H9 (cell line): ENCODE results near the gene INHBB. TPM values are rescaled to one million over a fixed set of nuclear protein-coding genes. Genes with fewer than 3 reads are reported as not detected.

Experiments used
- DNase-seq: peaks from one replicate; pipeline ENCODE4 v3.0.0-alpha.2; 2017
- H2AFZ ChIP-seq: one replicate; pipeline ENCODE4 v1.6.1; 2013; ENCODE audit warnings: mild to moderate bottlenecking, low read length, control low read depth, moderate library complexity
- H2AK5ac ChIP-seq: 2 replicates; pipeline ENCODE4 v1.6.1; 2013; ENCODE audit warnings: low read length, control low read depth, mixed read lengths; ENCODE audit not compliant: insufficient read length
- H2BK120ac ChIP-seq: one replicate; pipeline ENCODE4 v1.6.1; 2013; ENCODE audit warnings: low read depth, mild to moderate bottlenecking, low read length, control low read depth, inconsistent platforms; ENCODE audit not compliant: poor library complexity, severe bottlenecking
- H2BK12ac ChIP-seq: 2 replicates; pipeline ENCODE4 v1.6.1; 2013; ENCODE audit warnings: low read length, control low read depth, mixed read lengths, low read depth; ENCODE audit not compliant: insufficient read length
- H2BK15ac ChIP-seq: 2 replicates; pipeline ENCODE4 v1.6.1; 2013; ENCODE audit warnings: low read depth, low read length, control low read depth
- H2BK20ac ChIP-seq: one replicate; pipeline ENCODE4 v1.6.1; 2013; ENCODE audit warnings: low read depth, mild to moderate bottlenecking, low read length, control low read depth, inconsistent platforms; ENCODE audit not compliant: poor library complexity, severe bottlenecking
- H2BK5ac ChIP-seq: 2 replicates; pipeline ENCODE4 v1.6.1; 2013; ENCODE audit warnings: low read length, control low read depth, mixed read lengths; ENCODE audit not compliant: insufficient read length
- H3K14ac ChIP-seq: 2 replicates; pipeline ENCODE4 v1.6.1; 2013; ENCODE audit warnings: low read length, control low read depth; ENCODE audit not compliant: insufficient read depth
- H3K18ac ChIP-seq: 2 replicates; pipeline ENCODE4 v1.6.1; 2013; ENCODE audit warnings: low read depth, mild to moderate bottlenecking, mixed read lengths, low read length, control low read depth; ENCODE audit not compliant: insufficient read length
- H3K23ac ChIP-seq: 2 replicates; pipeline ENCODE4 v1.6.1; 2013; ENCODE audit warnings: low read length, control low read depth, mixed read lengths, low read depth; ENCODE audit not compliant: insufficient read length
- H3K23me2 ChIP-seq: 2 replicates; pipeline ENCODE4 v1.6.1; 2013; ENCODE audit warnings: low read depth, mild to moderate bottlenecking, mixed read lengths, low read length, control low read depth; ENCODE audit not compliant: insufficient read length, poor library complexity, severe bottlenecking
- H3K27ac ChIP-seq: 2 replicates; pipeline ENCODE4 v1.5.1; 2013; ENCODE audit warnings: low read length, control low read depth, mixed read lengths, low read depth; ENCODE audit not compliant: insufficient read length
- H3K27me3 ChIP-seq: 2 replicates; pipeline ENCODE4 v1.6.1; 2013; ENCODE audit warnings: low read length, control low read depth, inconsistent platforms; ENCODE audit not compliant: insufficient read depth
- H3K4ac ChIP-seq: 2 replicates; pipeline ENCODE4 v1.6.1; 2013; ENCODE audit warnings: low read depth, mild to moderate bottlenecking, control low read depth, inconsistent platforms, low read length, moderate library complexity
- H3K4me1 ChIP-seq: 2 replicates; pipeline ENCODE4 v1.6.1; 2013; ENCODE audit warnings: low read length, control low read depth, inconsistent platforms; ENCODE audit not compliant: insufficient read depth
- H3K4me2 ChIP-seq: 2 replicates; pipeline ENCODE4 v1.6.1; 2013; ENCODE audit warnings: low read length, control low read depth, mixed read lengths; ENCODE audit not compliant: insufficient read length, insufficient read depth
- H3K56ac ChIP-seq: 2 replicates; pipeline ENCODE4 v1.6.1; 2013; ENCODE audit warnings: low read depth, mild to moderate bottlenecking, mixed read lengths, low read length, control low read depth; ENCODE audit not compliant: insufficient read length
- H3K79me1 ChIP-seq: 2 replicates; pipeline ENCODE4 v1.6.1; 2013; ENCODE audit warnings: low read depth, mild to moderate bottlenecking, moderate library complexity, low read length, control low read depth, inconsistent platforms; ENCODE audit not compliant: insufficient read depth, poor library complexity, severe bottlenecking
- H3K79me2 ChIP-seq: 2 replicates; pipeline ENCODE4 v1.6.1; 2013; ENCODE audit warnings: low read length, control low read depth, inconsistent platforms; ENCODE audit not compliant: insufficient read depth
- H3K9ac ChIP-seq: 2 replicates; pipeline ENCODE4 v1.6.1; 2013; ENCODE audit warnings: low read length, control low read depth, mixed read lengths; ENCODE audit not compliant: insufficient read length; ENCODE audit errors: extremely low read depth
- H3K9me3 ChIP-seq: one replicate; pipeline ENCODE4 v1.6.1; 2013; ENCODE audit warnings: low read depth, low read length, inconsistent platforms; ENCODE audit not compliant: control insufficient read depth
- H3T11ph ChIP-seq: one replicate; pipeline ENCODE4 v1.6.1; 2013; ENCODE audit warnings: mild to moderate bottlenecking, low read length, control low read depth, inconsistent platforms
- H4K20me1 ChIP-seq: one replicate; pipeline ENCODE4 v1.6.1; 2013; ENCODE audit not compliant: control insufficient read depth, insufficient read length, insufficient read depth
- H4K5ac ChIP-seq: 2 replicates; pipeline ENCODE4 v1.6.1; 2013; ENCODE audit warnings: low read depth, mild to moderate bottlenecking, mixed read lengths, low read length, control low read depth; ENCODE audit not compliant: insufficient read length
- H4K8ac ChIP-seq: replicated peaks from 2 replicates; pipeline ENCODE4 v1.6.1; 2013; ENCODE audit warnings: low read length, control low read depth, mixed read lengths, low read depth; ENCODE audit not compliant: insufficient read length
- H4K91ac ChIP-seq: 2 replicates; pipeline ENCODE4 v1.6.1; 2013; ENCODE audit warnings: low read depth, mild to moderate bottlenecking, moderate library complexity, mixed read lengths, low read length, control low read depth; ENCODE audit not compliant: insufficient read length
- H3K27ac Mint-ChIP-seq, 3 experiments: 2 replicates in 2 of 3; 3 replicates in 1 of 3; pipeline ENCODE4 v1.8.0; 2020 to 2021; ENCODE audit warnings: mixed read lengths in 3 of 3, mild to moderate bottlenecking in 1 of 3, moderate library complexity in 1 of 3
- H3K27me3 Mint-ChIP-seq: 2 replicates; pipeline ENCODE4 v1.8.0; 2021; ENCODE audit warnings: low read depth, mild to moderate bottlenecking, moderate library complexity, mixed read lengths
- H3K36me3 Mint-ChIP-seq, 3 experiments: 2 replicates in 2 of 3; 3 replicates in 1 of 3; pipeline ENCODE4 v1.8.0; 2020 to 2021; ENCODE audit warnings: low read depth in 3 of 3, mixed read lengths in 3 of 3; ENCODE audit not compliant: insufficient read depth in 1 of 3
- H3K4me1 Mint-ChIP-seq, 2 experiments: 2 replicates each; pipeline ENCODE4 v1.8.0; 2020; ENCODE audit warnings: mixed read lengths in 2 of 2
- H3K4me3 Mint-ChIP-seq, 2 experiments: 2 replicates in 1 of 2; 3 replicates in 1 of 2; pipeline ENCODE4 v1.8.0; 2020 to 2021; ENCODE audit warnings: mild to moderate bottlenecking in 2 of 2, mixed read lengths in 2 of 2, moderate library complexity in 1 of 2
- H3K9me3 Mint-ChIP-seq, 2 experiments: 2 replicates in 1 of 2; 3 replicates in 1 of 2; pipeline ENCODE4 v1.8.0; 2020; ENCODE audit warnings: mild to moderate bottlenecking in 2 of 2, mixed read lengths in 2 of 2, moderate library complexity in 1 of 2
- CTCF ChIP-seq: fragments of 200-600 bp; sonication (generic); conservative IDR thresholded peaks from 3 replicates; pipeline ENCODE4 v1.8.0; 2021; ENCODE audit warnings: antibody characterized with exemption, mild to moderate bottlenecking
- WGBS: extraction: QIAGEN DNeasy Blood & Tissue Kit; methylation state at CpG from one replicate; pipeline ENCODE4 v1.1.7; 2013; ENCODE audit warnings: missing lambda C conversion rate, low lambda C conversion rate, mixed read lengths; ENCODE audit not compliant: insufficient read length; ENCODE audit errors: extremely low coverage; 5-methylcytosine and 5-hydroxymethylcytosine counted together
- total RNA-seq: library from RNA; stranded (reverse); gene quantifications from 2 replicates; pipeline ENCODE4 v1.2.1, GENCODE V29; 2021

INHBB gene
- total RNA-seq, 1 experiment from 2014 or later: 0.13 TPM

- Histone ChIP-seq H3K79me2 (no peaks in the 10 kb centered on the region), H3K14ac (no peak overlapping the region), H3K23ac (no peak overlapping the region), H3K56ac (no peak overlapping the region), H3K9me3 (no peaks in the 10 kb centered on the region), H4K8ac (no peak overlapping the region), H3K4me1 (peaks cover 2% of the 10 kb centered on the region; the same call in 1 of the 2 replicates), H3K27me3 (no peaks in the 10 kb centered on the region), H3K79me1 (no peaks in the 10 kb centered on the region), H2AK5ac (no peak overlapping the region), H2BK20ac (no peak overlapping the region), H2BK120ac (no peak overlapping the region), H2BK5ac (no peak overlapping the region), H4K5ac (no peak overlapping the region), H3K18ac (no peak overlapping the region), H3K9ac (no peak overlapping the region), H3K4me2 (no peak overlapping the region), H3K27ac (no peak overlapping the region), H4K20me1 (no peaks in the 10 kb centered on the region), H2AFZ (no peak overlapping the region), H2BK12ac (no peak overlapping the region), H3K4ac (no peak overlapping the region), H2BK15ac (no peak overlapping the region), H3T11ph (no peak overlapping the region), H3K23me2 (no peaks in the 10 kb centered on the region), H4K91ac (no peak overlapping the region)
- peaks cover 34% of the 10 kb centered on the region for H3K27me3 Mint-ChIP-seq
- no CpG with 5 or more reads among the region's 9 CpGs for WGBS
- no peaks in the 10 kb centered on the region; a peak in 1 of 5 replicates for H3K9me3 Mint-ChIP-seq
- DNase-seq: peak; percentile 8
- H3K4me1 Mint-ChIP-seq: peaks cover 19 to 25% of the 10 kb centered on the region in 2 experiments
- no peaks in the 10 kb centered on the region for H3K36me3 Mint-ChIP-seq
- TF ChIP-seq CTCF: no peak
- peak overlapping the region in 1 of 3 experiments; percentile 84; a peak in 1 of 7 replicates for H3K27ac Mint-ChIP-seq
- H3K4me3 Mint-ChIP-seq: no peak overlapping the region
Observed at GRCh38 chr2:120388222-120389035, 42.5 kb downstream of the INHBB start.
